HG03439 (cell line): ENCODE measurements around the gene GJE1.
"Not testable (repeated sequence)": the region's sequence is repeated elsewhere in the genome, so short reads cannot be mapped to it uniquely, and the experiment has no call there.

Experiments used
- ATAC-seq: cut with Tn5 transposase; IDR thresholded peaks from one replicate; pipeline ENCODE4 v1.9.1; 2021; ENCODE audit warnings: mild to moderate bottlenecking, moderate library complexity; ENCODE audit not compliant: unreplicated experiment

The GJE1 gene, protein sequence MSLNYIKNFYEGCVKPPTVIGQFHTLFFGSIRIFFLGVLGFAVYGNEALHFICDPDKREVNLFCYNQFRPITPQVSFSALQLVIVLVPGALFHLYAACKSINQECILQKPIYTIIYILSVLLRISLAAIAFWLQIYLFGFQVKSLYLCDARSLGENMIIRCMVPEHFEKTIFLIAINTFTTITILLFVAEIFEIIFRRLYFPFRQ

DNA sequence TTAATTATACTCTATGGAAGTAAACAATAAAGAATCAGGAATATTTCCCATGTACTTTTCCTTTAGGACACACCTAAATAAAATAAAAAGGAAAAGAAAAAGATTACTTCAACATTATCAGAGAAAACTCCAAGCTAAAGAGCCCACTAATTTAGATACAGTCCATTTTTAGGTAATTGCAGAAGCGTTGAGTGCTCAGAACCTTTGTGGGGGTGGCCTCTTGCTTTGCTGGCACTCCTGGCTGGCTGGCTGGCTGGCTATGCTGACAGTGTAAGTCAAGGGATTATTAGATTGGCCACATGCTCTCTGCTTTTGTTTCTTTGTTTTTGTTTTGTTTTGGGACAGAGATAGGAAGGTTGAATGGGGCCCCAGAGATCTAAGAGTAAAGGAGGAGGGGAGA is at the start of gene GJE1:
GJE1 (plus strand) TSS at position 301 of the 400 bp plus-strand sequence. CDS start 234 bp downstream, outside the sequence.
- no peak for ATAC-seq

DNA sequence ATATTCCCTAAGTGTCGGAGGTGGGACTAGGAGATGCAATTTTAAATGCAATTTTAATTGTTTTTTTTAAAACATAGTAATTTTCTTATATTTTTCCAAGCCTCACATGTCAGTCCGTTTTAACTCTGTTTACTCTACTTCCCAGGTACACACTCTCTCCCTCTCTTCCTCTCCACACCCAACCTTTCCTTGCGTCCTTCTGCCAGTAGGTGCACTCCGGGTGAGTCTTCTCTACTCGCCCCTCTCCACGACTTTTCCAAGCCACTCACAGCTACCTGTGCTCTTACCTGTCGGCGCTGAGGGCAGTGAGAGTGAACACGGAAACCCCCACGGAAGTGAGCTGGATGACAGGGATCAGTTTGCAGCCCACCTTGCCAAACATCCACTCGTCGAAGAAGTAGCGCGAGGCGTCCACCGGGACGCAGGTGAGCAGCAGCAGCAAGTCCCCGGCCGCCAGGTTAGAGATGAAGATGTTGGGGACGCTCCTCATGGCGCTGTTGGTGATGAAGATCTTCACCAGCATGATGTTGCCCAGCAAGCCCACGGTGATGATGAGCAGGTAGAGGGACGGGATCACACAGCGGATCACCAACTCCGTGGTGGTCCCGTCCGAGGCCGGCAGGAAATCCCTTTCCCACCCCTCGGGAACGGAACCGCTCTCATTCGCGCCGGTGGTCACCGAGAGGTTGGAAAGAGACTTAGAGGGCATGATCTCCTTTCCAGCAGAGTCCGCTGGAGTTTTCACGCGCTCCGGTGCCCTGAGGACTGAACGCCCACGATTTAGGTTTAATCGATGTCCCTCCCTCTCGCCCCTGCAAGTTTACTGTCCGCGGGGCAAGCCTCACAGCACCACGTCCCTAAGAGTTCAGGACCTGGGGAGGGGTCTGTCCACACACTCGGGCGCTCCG is 44.5 kb upstream of the GJE1 start:
- no peak for ATAC-seq

DNA sequence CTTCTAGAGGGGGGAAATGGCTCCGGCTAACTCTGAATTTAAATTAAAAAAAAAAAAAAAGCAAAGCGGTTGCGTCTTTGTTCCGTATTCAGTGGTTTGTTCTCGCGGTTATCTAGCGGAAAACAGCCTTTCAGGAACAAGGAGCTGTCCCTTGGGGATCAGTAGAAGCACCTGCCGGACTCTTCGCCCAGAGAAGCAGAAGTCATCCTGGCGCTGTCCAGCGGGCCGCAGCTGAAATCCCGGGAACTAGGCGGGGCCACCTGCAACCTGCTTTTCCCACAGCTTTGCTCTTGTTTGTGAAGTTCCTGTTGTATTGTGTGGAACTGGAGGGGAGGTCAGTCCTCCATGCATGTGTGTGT is 43.9 kb upstream of the GJE1 start:
- no peak for ATAC-seq

DNA sequence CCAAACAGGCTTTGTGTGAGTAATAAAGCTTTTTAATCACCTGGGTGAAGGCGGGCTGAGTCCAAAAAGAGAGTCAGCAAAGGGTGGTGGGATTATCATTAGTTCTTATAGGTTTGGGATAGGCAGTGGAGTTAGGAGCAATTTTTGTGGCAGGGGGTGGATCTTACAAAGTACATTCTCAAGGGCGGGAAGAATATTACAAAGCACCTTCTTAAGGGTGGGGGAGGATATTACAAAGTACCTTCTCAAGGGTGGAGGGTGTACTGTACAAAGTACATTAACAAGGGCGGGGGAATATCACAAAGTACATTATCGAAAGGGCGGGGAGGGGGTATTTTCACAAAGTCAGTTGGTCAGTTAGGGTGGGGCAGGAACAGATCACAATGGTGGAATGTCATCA is 27.9 kb upstream of the GJE1 start:
- not testable (repeated sequence) for ATAC-seq

DNA sequence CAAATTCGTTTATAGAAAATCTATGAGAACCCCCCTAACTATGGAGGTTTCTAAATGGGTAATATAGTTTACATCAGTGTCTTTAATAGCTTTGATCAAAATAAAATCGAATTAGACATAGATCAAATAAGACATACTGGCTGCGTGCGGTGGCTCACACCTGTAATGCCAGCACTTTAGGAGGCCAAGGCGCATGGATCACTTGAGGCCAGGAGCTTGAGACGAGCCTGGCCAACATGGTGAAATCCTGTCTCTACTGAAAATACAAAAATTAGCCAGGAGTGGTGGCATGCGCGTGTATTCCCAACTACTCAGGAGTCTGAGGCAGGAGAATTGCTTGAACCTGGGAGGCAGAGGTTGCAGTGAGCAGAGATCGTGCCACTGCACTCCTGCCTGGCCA is 21.9 kb upstream of the GJE1 start:
- not testable (repeated sequence) for ATAC-seq

DNA sequence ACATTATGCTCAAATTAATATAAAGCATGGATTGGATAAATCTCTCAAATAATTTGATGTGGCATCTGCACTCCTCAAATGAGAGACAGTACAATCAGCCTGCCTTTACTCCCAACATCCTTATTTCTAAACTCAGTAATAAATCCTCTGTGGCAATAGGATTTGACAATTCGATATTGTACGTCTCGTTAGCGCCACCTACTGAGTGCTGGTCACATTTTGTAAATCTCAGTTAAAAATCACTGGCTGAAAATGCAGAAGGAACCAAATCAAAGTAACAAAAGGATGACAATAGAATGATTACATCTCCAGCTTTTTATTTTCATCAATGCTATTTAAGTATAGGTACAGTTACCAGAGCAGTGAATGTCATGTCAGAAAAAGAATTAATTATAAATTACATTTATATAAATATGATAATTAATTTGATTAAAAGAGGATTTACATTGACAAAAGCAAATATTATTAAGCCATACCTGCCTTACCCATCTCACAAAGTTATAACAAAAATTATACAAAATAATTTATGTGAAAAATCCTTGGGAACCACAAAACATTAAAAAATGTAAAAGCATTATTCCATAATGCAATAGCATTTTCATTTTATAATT is 20.2 kb upstream of the GJE1 start:
- ATAC-seq = peak; percentile 58

DNA sequence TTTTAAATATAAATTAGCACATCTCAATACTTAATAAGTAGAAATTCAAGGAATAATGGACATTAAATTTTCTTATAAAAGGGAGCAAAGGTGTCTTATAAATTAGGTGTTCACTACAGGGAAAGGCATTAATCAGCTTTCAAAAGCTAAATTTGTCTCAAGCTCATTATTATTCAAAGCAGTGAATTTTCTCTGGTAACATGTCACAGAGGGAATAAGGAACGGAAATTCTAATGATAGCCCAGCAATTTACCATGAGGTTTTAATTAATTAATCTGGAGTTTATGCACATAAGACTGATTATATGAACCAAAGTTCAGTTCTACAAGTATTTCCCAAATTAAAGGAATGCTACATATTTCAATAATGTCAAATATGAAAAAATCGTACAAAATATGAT is 15.4 kb upstream of the GJE1 start:
- no peak for ATAC-seq

DNA sequence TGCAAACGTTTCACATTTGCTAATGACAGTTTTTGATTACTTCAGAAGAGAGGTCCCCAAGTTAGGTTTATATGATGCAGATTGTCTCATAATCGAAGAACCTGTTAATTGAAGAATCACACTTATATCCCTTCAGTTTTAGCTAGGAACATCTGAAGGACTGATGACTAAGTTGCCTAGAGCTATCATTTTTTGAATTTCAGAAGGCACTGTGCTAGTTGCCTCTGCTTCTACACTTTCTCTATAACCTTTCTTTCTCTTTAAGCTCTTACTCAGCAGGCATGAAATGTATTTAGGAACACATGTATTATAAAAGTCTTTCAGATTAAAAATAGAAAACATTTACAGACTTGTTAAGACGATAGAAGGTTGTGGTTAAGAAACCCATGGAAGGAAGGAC is 14.4 kb upstream of the GJE1 start:
- ATAC-seq = no peak

DNA sequence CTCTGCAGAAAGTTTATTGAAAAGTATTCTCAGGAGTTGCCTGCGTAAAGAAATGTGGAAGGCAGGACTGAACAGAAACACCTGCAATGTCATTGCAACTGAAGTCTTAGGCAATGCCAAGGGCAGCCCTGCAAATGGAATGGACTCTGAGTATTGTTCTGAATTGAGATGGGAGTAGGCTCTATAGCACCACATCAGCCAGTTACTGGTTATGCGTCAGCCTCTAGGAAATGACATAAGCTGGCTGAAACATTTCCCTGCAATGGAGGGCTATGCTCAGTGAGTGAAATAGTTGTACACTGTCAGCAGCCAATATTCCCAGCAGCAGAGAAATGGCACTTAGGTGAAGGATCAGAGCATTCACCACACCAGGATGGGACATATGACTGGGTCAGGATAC is 13.8 kb upstream of the GJE1 start:
- no peak for ATAC-seq

DNA sequence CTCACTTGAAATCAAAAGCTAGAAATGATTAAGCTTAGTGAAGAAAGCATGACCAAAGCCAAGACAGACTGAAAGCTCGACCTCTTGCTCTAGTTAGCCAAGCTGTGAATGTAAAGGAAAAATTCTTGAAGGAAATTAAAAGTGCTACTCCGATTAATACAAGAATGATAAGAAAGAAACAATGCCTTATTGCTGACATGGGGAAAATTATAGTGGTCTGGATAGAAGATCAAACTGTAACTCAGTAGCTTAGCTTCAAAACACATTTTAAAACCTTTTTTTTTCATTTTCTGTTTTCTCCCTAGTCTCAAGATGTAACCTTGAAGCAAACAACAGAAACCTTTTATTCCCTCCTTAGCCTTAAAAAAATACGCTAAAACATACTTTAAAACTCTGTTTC is 11.4 kb upstream of the GJE1 start:
- ATAC-seq = no peak

DNA sequence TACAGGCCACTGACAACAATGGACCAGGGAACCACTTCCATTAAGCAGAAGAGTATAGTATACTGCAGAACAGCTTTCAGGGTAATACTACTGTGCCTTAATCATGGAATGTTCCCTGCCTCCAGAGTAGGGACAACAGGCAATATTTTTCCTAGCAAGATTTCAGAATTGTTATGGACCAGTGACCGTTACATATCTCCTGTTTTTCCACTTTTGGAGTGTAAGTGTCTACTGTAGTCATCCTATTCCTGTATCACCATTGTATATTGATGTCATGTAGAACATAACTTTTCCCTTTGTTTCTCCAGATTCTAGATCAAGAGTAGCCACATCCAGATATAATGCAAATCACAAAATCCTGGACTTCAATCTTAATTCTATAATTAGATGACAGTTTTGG is 1.9 kb upstream of the GJE1 start:
- no peak for ATAC-seq

DNA sequence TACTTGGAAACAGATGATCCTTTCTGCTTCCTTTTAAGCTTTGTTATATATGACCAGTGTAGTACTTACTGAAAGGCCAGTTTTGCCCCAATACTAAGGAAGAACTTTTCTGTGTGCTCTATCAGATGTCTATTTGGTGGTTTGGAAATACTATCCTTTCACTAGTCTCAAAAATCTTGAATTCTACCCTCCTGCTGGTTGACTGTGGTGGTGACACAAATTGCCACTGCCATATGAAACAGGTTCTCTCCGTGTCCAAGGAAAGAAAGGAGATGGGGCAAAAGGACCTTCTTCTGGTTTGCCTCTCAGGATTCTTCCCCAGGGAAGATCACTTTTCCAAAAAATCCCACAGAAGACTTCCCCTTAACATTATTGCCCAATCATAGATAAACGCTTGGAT is 6.2 kb downstream of the GJE1 start:
- no peak for ATAC-seq

DNA sequence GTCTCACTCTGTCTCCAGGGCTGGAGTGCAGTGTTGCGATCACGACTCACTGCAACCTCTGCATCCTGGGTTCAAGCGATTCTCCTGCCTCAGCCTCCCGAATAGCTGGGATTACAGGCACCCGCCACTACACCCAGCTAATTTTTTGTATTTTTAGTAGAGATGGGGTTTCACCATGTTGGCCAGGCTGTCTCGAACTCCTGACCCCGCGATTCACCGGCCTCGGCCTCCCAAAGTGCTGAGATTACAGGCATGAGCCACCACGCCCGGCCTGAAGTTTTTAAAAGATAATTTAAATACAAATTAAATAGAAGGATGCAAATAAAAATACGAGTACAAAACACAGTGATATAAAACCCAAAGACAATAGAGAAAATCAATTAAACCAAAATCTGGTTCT is 8.8 kb downstream of the GJE1 start:
- not testable (repeated sequence) for ATAC-seq

DNA sequence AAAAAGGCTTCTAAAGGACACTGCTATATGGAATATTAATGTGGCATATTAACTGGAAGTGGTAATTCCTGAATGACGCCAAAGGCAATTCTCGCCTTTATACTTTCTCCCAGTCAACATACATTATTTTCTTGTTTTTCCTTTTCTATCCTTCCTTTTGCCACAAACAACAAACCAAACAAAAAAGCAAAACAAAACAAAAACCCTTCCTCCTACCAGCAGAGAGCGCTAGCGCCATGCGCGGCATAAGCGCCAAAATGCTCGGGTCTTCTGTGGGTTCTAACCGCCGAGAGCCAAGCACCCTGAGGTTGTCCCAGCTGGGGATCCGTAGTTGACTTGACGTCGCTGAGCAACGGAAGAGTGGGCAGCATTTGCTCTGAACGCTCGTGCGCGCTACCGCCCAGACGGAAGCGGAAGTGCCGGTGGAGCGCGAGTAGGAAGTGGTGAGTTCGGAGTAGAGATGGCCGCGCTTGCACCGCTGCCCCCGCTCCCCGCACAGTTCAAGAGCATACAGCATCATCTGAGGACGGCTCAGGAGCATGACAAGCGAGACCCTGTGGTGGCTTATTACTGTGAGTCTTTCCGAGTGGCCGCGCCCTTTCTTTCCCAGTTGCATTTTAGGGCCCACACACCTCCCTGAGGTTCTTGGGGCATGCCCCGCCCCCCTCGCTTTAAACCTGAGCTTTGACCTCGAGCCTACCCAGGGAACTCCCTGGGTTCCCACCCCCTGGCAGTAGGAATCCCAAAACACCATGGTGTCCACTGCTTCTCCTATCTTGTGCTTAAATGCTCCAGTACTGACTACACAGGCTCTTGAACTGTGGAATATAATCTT is 14.3 kb downstream of the GJE1 start, which contains the start of the genes NMBR and VTA1:
NMBR (minus strand) TSS at position 295 of the 835 bp plus-strand sequence. CDS start 58,464 bp downstream, outside the sequence.
VTA1 (plus strand) TSS at position 436 of the 835 bp plus-strand sequence; CDS start at position 461, 25 bp downstream.
- ATAC-seq = peak; percentile 100

DNA sequence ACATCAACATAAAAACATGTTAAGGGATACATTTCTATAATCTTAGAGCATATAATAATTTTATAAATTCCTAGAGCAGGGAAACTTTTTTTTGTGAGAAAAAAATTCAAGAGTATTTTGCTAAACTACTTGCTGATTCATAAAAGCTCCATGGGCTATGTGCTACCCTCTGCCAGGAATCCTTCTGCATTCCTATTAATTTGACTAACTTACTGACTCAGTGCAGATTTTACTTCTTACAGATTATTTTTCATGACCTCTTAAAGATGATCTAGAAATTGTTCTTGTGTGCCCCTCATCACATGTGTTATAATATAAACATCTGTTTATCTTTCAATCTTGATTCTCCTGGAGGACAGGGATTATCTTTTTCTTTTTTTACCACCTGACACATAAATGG is 20.0 kb downstream of the GJE1 start:
- ATAC-seq = no peak

DNA sequence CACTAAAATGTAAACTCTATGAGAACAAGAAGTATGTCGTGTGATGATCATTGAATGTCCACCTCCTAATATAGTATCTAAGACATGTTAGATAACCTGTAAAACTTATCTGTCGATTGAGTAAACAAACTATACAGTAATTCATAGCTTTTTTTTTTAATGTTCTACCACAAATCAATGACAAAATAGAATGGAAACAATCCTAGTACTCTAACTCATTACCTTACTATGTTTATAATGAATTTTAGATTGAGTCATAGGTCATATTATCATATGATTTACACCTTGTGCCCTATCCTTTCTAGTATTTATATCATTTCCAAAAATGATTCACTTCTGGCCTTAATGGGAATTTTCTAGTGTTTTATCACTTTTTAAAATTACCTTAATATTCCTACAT is 20.5 kb downstream of the GJE1 start:
- ATAC-seq = no peak

DNA sequence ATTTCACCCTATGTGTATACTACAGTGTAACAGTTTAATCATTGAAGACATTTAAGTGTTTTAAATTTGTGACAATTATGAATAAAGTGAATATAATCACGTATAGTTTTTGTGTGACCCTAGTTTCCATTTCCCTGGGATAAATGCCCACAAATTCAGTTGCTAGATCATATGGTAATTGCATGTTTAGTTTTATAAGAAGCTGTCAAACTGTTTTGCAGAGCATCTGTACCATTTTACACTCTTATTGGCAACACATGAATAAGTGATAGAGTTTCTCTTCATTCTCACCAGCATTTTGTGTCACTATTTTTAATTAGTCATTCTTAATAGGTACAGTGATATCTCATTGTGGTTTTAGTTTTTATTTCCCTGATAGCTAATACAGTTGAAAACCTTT is 21.6 kb downstream of the GJE1 start:
- ATAC-seq = no peak

DNA sequence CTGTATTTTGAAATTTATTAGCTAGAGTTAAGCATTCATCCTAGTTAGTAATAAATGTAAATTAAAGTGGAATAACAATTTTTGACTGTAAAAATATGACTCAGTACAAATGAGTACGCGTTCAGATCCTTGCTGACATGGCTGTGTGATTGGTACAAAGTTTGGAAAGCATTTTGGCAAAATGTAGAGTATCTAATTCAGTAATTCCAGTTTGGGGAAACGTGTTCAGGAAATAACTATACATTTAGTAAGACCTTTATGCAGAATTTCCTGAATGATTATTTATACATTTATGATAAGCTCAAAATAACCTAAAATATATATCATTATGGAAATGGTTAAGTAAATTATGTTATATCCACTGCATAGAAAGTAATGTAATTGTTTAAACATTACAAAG is 22.4 kb downstream of the GJE1 start:
- no peak for ATAC-seq

DNA sequence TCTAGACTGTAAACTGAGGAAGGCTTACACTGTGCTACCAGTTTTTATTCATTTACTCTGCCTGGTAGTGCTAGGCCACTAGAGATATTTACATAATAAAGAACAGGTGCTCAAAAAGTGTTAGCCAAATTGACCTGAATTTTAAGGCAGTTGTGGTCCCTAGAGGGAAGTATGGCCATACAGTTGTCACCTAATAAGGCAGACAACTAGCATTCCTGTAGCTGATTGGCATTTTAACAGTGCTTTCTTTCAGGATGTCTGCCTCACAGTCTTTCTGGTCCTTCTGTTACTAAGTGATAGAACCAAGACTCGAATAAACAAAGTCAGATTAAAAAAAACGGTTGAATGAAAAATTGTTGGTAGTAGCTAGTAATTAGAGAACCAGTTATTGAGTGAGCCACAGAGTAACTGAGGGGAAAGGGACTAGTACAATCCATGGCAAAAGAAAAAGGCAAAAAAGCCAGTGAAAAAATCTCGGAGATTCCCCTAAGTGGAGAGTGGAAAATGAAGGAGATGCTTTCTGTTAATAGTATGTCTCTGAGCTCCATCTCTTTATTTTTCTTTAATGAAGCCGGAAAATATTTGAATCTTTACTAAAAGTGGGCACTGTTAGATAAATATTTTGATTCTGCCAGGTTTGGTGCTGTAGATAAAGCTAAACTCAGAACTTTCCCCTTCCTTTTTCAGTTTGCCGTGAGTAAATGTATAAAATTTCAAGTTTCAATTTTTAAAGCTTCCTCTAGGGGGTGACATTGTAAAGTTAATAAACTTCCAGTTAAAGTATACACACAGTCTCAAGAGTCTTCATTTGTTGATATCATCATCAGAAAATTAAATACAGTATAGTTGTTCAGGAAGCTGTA is 23.4 kb downstream of the GJE1 start:
- ATAC-seq = no peak

DNA sequence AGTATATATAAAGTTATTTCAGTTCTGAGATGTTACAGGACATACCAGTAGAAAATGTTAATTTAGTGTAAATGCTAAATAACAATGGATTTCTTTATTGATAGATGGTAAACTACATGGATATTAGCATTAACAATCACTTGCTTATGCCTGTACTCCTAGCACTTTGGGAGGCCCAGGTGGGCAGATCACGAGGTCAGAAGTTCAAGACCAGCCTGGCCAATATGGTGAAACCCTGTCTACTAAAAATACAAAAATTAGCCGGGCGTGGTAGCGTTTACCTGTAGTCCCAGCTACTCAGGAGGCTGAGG is 24.0 kb downstream of the GJE1 start:
- not testable (repeated sequence) for ATAC-seq
